Measurements from ENCODE around the gene RAB8B.
"Not testable (repeated sequence)": the region's sequence is repeated elsewhere in the genome, so short reads cannot be mapped to it uniquely, and the experiment has no call there.

RAB8B gene

DNA sequence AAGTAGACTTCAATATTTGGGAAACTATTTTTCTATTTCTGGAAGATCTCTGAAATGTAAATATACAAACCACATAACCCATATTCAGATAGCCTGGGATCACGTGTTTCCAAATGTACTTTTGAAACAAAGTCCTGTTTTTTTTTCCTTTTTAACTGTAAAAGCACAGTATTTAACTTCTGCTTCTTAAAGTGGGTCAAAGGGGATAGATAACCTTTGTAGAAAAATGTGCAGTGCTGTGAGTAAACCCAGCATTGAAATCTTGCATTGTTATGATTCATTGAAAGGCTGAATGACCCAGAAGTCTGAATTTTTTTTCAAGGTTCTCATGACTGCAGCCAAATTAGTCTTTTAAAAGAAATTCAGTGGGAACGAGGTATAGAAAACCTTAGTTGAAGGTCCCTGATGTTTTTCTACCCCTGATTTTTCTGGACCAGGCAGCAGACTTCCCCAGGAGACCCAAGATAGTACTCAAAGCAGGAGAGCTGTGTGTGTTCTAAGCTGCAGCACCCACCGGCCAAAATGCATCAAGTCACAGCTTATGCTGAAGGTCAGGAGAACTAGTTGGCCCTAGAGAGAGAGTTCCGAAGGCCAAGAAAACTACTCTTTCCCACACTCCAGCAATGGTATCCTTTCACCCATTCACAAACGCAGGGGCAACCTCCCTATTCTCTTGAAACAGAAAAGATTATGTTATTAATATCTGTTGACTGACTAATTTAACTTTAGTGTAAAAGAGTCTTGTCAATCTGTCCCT, 44.4 kb downstream of the RAB8B start:
- TF ChIP-seq, protein P1, sequence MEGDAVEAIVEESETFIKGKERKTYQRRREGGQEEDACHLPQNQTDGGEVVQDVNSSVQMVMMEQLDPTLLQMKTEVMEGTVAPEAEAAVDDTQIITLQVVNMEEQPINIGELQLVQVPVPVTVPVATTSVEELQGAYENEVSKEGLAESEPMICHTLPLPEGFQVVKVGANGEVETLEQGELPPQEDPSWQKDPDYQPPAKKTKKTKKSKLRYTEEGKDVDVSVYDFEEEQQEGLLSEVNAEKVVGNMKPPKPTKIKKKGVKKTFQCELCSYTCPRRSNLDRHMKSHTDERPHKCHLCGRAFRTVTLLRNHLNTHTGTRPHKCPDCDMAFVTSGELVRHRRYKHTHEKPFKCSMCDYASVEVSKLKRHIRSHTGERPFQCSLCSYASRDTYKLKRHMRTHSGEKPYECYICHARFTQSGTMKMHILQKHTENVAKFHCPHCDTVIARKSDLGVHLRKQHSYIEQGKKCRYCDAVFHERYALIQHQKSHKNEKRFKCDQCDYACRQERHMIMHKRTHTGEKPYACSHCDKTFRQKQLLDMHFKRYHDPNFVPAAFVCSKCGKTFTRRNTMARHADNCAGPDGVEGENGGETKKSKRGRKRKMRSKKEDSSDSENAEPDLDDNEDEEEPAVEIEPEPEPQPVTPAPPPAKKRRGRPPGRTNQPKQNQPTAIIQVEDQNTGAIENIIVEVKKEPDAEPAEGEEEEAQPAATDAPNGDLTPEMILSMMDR (IDR thresholded peaks at IDR 0.05): no peak
- no peak for TF ChIP-seq ZFX (IDR thresholded peaks at IDR 0.05; ENCODE audit: borderline replicate concordance)
- no peak overlapping the region for H3K27ac ChIP-seq

DNA sequence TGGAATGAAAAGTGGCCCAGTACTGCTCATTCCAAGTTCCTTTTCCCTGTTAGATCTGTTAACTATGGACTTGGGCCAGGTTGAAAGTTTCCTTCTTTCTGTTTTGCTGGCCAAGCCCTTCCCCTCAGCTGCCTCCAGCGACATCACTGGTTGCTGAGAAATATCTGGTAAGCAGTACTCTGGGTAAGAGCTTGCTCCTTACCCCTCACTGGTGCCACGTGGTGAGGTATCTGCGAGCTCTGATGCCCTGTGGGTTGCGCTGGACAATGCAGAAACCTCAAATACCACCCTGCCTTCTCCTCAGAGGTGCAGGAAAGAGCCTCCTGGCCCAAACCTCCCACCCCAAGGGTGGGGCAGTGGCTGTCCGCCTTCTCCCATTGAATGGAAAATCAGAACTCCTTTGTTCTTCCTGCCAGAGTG, 45.1 kb downstream of the RAB8B start:
- no peak for TF ChIP-seq ZFX (IDR thresholded peaks at IDR 0.05; ENCODE audit: borderline replicate concordance)
- TF ChIP-seq, protein P1 (IDR thresholded peaks at IDR 0.05): no peak
- no peak overlapping the region for H3K27ac ChIP-seq

GRCh38 chr15:63236272-63236671, 46.9 kb downstream of the RAB8B start:
- no peak overlapping the region for H3K27ac ChIP-seq
- no peak for TF ChIP-seq ZFX (IDR thresholded peaks at IDR 0.05; ENCODE audit: borderline replicate concordance)
- TF ChIP-seq, protein P1 (IDR thresholded peaks at IDR 0.05): no peak

GRCh38 chr15:63237086-63237485, 47.7 kb downstream of the RAB8B start:
- H3K27ac ChIP-seq: not testable (repeated sequence)

DNA sequence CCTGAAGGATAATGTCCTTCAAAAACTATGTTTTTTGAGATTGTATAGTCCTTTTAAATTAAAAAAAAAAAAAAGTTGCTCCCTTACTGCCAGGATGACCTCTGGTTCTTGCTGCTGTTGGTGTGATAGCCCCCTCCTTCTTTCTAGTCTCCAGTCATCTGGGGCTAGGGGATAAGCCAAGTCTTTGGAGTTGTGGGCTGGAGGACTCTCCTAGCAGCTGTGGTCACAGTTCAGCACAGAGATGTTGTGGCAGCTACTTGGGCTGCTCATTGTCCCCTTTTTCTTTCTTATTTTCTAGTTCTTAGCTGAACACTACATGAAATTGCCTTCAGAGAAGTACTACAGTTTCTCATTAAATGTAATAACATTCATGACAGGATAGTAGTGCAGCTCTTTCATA, 48.8 kb downstream of the RAB8B start:
- no peak overlapping the region for H3K27ac ChIP-seq
- TF ChIP-seq, protein P1 (IDR thresholded peaks at IDR 0.05): no peak
- TF ChIP-seq ZFX (IDR thresholded peaks at IDR 0.05; ENCODE audit: borderline replicate concordance): no peak

DNA sequence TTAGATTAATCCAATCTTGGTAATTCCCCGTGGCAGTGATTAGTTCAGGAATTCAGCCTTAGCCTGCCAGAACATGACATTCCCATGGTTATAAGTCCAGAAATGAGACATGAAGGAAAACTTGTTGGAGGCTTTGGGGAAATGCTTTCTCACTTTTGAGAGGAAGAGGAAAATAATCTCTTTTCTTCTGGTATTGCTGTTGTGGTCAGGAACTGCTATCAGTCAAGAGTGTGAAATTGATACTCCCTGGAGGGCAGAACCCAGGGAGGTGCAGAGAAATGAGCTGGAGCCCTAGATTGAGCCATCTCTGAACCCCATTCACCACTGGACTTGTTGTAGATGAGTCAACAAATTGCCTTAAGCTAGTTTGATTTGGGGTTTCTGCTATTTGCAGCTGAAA, 49.4 kb downstream of the RAB8B start:
- no peak overlapping the region for H3K27ac ChIP-seq
- no peak for TF ChIP-seq ZFX (IDR thresholded peaks at IDR 0.05; ENCODE audit: borderline replicate concordance)
- TF ChIP-seq, protein P1 (IDR thresholded peaks at IDR 0.05): no peak

- TF ChIP-seq, protein P1 (IDR thresholded peaks at IDR 0.05): no peak
- no peak for TF ChIP-seq ZFX (IDR thresholded peaks at IDR 0.05; ENCODE audit: borderline replicate concordance)
Measured at GRCh38 chr15:63240109-63240508, 50.7 kb downstream of the RAB8B start.

DNA sequence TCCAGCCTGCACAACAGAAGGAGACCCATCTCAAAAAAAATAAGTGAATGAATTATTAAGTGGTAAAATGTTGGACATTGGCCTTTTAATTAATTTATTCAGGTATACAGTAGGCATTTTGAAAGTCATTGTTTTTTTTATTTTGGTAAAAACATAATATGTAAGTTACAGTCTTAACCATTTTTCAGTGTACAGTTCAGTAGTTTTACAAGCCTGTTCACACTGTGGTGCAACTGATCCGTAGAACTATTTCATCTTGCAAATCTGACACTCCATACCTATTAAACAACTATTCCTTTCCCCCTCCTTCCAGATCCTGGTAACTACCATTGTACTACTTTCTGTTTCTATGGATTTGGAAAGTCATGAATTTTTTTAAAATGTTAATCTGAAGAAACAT, 51.9 kb downstream of the RAB8B start:
- H3K27ac ChIP-seq: no peak overlapping the region
- TF ChIP-seq ZFX (IDR thresholded peaks at IDR 0.05; ENCODE audit: borderline replicate concordance): no peak
- TF ChIP-seq, protein P1 (IDR thresholded peaks at IDR 0.05): no peak

More at GRCh38 chr15:63240109-63240508, 50.7 kb downstream of the RAB8B start:
- no peak overlapping the region for H3K27ac ChIP-seq

Data from 22Rv1 (cell line).